Measurements from ENCODE around the gene BET1L.
A peak's percentile ranks its signal among the peaks of the same experiment; 100 is the strongest.
"Not testable (repeated sequence)": the region's sequence is repeated elsewhere in the genome, so short reads cannot be mapped to it uniquely, and the experiment has no call there.

The BET1L gene, protein sequence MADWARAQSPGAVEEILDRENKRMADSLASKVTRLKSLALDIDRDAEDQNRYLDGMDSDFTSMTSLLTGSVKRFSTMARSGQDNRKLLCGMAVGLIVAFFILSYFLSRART

DNA sequence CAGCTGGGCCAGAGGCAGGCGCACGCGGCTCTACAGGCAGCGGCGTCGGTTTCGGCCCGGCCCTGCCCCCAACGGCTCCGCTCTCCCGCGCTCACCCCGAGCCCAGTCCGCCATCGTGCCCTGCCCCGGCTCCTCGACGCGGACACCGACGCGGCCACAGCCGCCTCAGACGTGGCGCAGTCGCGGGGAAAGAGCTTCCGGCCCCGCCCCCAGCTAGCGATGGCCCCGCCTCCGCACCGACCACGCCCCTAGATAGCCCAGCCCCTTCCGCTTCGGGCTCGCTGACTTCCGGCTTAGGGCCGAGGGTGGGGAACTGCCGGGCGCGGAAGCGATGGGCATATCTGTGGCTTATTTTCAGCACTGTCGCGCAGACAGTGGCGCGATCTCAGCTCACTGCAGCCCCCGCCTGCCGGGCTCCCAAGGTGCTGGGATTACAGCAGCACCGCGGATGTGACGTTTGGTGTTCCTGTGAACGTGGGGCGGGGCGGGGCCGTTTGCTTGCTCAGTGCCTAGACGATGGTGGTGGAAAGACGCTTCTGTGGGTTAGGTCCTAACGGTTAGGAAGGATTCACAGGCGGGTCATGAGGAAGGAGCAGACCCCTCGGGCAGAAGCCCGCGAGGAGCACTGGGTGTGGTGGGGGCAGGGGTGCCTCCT is at the start of gene BET1L, which contains the start of gene RIC8A:
TSS of gene BET1L (minus strand) at position 192 of the 655 bp plus-strand sequence. CDS start at position 114, 78 bp downstream.
TSS of gene RIC8A (plus strand) at position 501 of the 655 bp plus-strand sequence. CDS start 1,147 bp downstream, outside the sequence.
- peak; percentile 97 for DNase-seq (ENCODE audit: low spot score)

DNA sequence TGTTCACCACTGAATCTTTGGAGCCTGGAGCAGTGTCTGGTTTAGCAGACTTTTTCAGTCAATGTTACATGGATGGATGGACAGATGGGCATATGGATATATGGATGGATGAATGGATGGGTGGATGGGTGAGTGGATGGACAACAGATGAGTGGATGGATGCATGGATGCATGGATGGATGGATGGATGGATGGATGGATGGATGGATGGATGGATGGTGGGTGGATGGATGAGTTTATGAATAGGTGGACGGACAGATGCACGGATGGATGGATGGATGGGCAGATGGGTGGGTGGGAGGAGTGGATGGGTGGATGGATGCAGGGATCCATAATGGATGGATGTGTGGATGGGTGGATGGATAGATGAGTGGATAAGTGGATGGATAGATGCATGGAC is 48.6 kb upstream of the BET1L start:
- DNase-seq (ENCODE audit: low spot score): no peak

DNA sequence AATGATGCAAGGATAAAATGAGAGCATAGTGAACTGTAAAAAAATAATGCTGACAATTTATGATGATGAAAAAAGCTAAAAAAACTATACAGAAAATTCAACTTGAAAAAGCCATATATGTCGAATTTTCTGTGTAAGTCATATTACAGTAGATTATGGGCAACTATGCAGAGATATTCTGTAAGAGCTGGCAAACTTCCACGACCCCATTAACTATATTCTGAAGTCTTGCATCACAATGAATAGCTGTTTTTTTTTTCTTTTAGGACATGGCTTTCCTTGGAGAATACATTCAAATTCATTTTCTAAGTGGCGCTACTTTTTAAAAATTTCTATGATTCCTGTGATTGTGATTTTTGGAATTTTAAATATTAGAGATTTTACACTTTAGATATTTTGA is 48.0 kb upstream of the BET1L start:
- DNase-seq (ENCODE audit: low spot score): no peak

DNA sequence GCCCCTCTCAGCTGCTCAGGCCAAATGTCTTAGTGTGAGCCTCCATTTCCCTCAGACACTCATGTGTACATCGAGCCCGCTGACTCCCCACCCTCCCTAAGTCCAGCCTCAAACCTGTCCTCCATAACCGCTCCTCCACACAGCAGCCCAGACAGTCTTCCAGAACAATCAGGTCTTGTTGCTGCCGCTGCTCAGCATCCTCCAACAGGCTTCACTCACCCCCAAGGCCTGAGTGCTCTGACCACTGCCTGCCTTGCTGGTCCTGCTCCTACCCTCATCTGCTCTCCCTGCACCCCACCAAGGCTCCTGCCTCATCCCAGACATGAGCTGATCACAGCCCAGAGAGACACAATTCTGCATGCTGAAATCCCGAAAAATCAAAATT is 46.7 kb upstream of the BET1L start:
- no peak for DNase-seq (ENCODE audit: low spot score)

DNA sequence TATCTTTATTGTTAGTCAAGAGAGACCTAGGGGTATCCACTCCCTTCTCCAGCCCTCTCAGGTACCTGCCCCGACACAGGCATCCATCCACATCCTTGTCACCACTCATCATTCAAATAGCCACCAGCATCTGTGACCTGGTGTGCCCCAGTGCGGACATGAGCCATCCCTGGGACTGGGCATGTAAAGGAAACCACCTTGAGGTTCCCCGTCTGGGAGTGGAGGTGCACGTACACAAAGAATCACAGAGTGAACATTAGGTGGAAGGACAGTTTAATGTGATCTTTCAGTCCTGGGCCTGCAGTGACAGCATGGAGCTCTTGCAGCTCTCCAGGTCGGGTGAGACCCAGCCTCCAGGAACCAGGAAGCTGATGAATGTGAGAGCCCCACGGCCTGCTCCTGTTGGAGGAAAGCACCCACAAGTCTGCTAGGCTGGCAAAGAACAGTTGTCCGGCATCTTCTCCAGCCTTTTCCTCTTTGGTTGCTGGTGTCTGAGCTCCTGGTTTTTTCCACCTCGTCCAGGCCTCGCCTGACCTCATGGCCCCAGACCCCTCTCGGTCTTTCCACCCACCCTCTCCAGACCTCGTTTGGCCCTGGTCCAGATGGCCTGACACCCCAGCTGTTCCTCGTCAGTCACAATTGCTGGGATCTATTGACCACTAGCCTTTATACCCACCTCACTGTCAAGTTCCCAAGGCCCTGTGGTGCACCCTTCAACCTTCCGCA is 46.1 kb upstream of the BET1L start:
- no peak for DNase-seq (ENCODE audit: low spot score)

DNA sequence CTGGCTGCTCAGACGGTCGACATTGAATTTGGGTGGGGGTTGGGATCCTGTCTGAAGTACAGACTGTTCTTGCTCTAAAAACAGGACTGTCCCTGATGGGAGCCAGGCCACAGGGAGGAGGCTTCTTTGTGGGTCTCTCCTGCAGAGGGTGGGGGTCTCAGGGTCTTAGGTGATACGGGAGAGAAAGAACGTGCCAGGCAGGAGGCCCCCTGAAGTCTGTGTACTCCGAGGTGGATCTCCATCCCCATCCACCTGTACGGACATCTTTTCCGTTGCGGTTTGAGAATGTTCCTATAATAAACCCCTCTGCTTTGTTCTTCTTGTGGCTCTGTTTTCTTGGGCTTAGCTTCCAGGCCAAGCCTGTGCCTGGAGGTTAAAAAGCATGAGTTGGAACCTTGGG is 45.5 kb upstream of the BET1L start:
- DNase-seq (ENCODE audit: low spot score): no peak

DNA sequence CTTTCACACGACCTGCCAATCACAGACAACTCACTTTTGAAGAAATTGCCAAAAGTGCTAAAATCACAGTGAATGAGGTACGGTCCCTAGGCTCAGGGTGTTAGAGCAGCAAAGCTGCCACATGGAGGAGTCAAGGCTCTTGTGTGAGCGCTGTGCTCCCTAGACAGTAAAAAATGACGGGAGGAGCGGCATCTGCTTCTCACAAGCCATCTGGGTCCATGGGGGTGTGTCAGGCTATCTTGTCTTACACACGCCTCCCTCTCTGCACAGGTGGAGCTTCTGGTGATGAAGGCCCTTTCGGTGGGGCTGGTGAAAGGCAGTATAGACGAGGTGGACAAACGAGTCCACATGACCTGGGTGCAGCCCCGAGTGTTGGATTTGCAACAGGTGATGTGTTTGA is 44.4 kb upstream of the BET1L start:
- no peak for DNase-seq (ENCODE audit: low spot score)

DNA sequence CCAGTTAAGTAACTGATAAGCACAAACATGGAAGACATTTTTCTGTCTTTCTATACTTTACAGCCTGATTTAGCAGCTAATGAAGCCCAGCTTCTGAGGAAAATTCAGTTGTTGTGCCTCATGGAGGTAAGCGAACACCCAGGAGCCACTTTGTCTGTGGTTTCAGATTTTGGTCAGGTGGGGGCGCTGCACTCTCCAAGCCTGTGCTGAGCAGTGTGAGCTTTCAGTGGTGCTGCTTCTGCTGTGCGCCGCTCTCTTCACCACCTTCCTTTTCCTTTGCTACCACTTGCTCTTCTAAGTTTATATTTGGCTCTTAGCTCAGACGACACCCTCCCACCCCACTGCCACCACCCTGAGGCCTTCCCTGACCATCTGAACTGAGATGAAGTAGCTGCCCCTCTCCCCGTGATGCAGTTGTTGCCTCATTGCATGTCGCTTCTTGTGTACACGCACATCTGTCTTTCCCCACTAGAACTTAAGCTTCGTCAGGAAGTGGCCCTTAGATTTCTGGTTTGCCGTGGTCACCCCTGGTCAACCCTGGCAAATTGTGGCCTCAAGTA is 43.6 kb upstream of the BET1L start:
- peak; percentile 67 for DNase-seq (ENCODE audit: low spot score)

DNA sequence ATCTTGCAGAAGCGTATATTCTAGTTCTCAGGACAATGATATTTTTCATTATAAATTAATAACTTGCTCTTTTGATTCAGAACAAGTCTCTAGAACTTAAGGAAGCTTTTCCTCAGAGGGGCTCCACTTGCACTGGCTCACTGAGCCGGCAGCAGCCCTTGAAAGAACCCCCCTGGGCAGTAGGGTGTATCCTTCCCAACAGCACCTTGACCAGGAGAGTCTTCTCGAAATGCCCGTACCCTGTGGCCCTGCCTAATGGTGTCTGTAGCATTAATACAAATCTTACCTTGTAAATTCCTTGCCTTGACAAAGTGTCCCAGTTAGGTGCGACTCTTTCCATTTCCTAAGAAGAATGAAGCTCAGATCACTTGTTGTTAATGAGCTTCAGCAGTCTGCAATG is 43.1 kb upstream of the BET1L start:
- DNase-seq (ENCODE audit: low spot score): no peak

DNA sequence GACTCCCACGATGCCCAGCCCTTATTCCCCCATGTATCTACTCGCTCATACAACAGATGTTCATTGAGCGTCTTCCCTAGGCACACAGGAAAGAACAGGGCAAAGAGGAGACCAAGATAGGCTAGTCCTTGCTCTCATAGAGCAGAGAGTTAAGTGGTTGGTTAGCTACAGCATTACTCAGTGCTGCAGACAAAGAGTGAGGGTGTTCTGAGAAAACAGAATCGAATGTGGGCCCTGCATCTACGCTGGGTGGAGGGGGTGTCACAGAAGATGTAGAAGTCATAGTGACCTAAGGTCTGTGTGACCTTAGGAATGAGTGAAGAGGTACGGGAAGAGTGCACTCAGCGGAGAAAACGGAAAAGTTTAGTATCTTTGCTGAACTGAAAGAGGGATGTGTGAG is 41.9 kb upstream of the BET1L start:
- no peak for DNase-seq (ENCODE audit: low spot score)

DNA sequence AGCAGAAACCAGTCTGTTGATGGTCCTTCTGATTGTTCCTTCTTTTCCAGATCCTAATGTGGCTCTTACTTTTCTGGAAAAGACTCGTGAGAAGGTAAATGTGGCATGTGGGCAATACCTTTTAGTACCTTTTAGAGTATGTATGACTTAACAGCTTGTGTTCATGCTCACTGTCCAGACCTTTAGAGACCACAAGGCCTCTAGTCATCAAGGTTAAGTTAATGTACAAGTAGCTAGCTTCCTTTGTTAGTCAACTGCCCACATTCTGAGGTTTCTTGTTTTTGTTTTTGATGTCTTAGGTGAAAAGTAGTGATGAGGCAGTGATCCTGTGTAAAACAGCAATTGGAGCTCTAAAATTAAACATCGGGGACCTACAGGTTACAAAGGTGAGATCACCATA is 37.2 kb upstream of the BET1L start:
- DNase-seq (ENCODE audit: low spot score): no peak

DNA sequence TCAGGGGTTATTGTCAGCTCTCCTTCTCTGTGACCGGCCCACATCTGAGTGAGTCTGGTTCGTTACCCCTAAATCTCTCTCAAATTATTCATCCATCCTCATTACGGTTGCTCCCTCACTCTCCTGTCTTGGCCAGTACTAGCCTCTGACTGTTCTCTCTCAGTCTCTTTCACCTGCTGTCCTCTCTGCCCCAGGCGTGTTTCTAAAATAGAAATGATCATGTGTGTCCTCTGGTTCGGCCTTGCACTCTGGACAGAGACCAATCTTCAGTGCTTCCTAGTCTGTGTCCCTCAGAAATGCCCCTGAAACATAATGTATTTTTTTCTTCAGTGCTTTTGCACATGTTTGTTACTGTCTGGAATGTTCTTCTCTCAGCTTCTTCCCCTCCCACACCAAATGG is 34.4 kb upstream of the BET1L start:
- no peak for DNase-seq (ENCODE audit: low spot score)

DNA sequence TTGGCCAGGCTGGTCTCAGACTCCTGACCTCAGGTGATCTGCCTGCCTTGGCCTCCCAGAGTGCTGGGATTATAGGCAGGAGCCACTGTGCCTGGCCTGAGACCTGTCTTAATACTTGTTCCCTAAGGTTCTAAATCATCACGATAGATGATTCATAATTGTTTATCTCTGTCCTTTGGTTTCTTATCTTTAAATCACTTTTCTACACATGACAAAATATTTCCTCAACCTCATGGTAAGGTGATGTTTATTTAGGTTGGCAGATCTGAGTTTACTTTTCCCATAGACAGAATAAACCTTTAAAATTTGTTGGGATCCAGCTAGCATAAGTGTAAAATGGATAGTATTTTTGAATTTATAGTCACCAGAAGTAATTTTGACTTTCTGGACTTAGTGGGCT is 33.1 kb upstream of the BET1L start:
- DNase-seq (ENCODE audit: low spot score): no peak

DNA sequence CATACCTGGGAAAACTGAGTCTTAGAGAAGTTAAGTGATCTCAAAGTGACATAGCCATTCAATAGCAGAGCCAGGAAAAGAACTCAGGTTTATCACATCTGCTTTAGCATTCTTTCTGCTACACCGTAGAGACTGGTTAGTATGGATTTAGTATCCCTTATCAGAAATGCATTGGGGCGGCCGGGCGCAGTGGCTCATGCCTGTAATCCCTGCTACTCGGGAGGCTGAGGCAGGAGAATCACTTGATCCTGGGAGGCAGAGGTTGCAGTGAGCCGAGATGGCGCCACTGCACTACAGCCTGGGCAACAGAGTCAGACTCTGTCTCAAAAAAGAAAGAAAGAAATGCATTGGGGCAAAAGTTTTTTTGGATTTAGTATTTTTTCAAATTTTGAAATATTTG is 31.1 kb upstream of the BET1L start:
- DNase-seq (ENCODE audit: low spot score): not testable (repeated sequence)

DNA sequence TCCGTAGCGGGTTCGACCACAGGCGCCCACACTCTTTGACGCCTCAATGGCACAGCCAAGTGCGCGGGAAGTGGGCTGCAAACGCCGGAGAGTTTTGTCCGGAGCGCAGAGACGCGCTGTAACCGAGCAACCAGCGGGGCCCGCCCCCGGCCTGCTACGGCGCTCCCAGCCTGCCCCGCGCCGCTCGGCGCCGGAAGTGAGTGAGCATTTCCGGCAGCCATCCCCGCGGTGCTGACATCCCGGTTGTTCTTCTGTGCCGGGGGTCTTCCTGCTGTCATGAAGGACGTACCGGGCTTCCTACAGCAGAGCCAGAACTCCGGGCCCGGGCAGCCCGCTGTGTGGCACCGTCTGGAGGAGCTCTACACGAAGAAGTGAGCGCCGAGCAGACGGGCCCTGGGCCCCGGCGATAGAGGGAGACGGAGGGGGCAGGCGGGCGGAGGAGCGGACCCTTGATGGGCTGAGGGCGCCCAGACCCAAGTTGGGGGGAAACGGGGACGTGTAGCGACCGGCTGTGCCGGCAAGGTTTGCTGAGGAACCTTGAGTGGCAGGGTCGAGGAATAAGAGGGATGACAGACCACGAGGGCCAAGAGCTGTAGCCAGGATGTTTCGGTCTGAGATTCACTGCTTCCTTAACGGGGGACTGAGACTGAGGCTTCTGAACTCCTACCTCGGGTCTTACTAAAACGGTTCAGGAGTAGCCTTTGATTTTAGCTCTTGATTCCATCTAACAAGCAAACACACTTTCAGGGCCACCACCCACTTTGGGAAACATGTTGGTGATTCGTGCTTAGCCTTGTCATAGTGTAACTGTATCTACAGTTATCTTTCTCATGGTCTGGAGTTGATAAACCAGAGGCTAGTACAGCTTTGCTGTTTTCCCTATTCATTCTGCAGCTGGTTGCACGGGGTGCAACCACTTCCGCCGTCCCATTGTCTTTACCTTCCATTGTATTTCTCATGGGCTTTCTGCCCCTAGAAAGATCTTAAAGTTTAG is 29.9 kb upstream of the BET1L start, which contains the start of gene PSMD13:
TSS of gene PSMD13 (plus strand) at position 203 of the 994 bp plus-strand sequence. CDS start at position 277, 74 bp downstream.
- peak; percentile 97 for DNase-seq (ENCODE audit: low spot score)

DNA sequence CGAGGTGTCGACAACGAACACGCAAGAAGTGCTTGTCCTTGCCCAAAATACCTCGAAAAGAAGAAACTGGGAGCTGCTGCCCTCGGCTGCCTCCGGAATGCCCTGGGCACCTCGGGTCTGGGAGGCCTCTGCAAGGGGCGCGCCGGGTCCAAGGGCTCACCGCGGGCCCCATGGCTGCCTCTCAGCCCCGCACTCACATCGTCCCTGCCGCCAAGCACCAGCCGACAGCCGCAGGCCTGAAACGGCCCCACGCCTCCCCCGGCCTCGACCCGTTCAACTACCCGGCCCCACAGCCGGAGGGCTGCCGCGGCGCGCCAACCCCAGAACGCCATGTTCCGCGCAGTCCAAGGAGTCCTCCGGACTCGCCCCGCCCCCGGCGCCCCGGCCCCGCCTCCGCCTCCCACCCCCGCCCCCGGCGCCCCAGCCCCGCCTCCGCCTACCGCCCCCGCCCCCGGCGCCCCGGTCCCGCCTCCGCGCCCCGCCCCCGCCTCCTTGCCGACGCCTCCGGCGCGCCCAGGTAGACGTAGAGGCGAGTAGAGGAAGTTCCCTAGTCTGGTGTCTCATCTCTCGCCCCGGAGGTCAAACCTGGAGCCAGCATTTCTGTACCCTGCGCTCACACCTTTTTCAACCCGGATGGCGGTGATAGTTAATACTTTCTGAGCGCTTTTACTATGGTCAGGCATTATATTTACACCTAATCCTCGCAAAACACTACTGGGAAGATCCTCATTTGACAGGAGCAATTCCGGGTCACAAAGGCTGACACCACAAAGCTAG is 29.0 kb upstream of the BET1L start, which contains the start of gene SIRT3:
TSS of gene SIRT3 (minus strand) at position 346 of the 777 bp plus-strand sequence. CDS start at position 332, 14 bp downstream.
- peak; percentile 98 for DNase-seq (ENCODE audit: low spot score)

DNA sequence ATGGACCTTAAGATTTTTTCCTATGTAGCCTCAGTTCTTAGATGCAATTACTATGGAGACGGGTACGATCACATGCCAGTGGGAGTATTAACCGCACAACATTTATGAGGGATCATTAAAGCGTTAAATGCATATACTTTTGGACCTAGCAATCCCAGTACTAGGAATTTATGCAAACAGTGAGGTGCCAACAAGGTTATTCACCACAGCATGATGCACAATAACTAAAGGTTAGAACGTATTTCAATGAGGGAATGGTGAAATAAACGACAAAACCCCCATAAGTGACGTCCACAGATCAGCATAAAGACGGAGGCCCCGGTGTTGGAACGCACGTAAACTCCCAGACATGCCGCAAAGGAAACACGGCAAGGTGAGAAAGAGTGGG is 28.4 kb upstream of the BET1L start:
- DNase-seq (ENCODE audit: low spot score): no peak

DNA sequence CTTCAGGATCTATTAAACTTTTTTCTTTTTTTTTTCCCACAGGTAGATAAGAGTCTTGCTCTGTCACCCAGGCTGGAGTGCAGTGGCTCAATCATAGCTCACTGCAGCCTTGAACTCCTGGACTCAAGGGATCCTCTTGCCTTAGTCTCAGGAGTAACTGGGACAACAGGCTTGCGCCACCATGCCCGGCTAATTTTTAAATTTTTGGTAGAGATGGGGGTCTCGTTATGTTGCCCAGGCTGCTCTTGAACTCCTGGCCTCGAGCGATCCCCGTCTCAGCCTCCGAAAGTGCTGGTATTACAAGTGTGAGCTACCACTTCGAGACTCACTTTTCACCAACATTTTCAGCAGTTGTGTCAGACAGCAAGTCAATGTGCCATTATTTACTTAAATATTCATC is 28.0 kb upstream of the BET1L start:
- DNase-seq (ENCODE audit: low spot score): no peak

DNA sequence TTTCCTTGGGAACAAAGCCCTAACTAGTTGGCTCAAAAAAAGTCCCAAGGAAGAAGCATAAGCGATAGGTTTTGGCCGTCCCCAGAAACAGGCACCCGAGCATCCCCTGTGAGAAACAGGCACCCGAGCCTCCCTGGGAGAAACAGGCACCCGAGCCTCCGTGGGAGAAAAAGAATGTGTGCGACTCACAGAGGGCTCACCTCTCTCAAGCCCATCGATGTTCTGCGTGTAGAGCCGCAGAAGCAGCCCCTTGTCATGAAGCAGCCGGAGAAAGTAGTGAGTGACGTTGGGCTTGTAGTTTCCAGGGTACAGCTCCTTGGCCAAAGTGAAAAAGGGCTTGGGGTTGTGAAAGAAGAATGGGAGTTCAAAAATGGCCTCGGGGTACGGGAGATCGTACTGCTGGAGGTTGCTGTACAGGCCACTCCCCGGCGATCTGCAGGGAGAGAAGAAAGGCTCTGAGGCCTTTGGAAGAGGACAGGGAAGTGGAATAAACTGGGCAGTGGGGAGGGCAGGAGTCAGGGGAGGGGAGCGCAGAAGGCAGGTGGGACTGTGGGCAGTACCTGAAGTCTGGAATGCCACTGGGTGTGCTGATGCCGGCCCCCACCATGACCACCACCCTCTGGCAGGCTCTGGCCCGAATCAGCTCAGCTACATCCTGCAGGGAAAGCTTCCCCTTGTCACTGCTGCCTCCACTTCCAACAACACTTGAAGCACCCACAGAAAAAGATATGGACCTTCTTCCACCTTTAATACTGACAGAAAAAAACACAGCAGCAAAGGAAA is 25.8 kb upstream of the BET1L start:
- DNase-seq (ENCODE audit: low spot score): no peak

DNA sequence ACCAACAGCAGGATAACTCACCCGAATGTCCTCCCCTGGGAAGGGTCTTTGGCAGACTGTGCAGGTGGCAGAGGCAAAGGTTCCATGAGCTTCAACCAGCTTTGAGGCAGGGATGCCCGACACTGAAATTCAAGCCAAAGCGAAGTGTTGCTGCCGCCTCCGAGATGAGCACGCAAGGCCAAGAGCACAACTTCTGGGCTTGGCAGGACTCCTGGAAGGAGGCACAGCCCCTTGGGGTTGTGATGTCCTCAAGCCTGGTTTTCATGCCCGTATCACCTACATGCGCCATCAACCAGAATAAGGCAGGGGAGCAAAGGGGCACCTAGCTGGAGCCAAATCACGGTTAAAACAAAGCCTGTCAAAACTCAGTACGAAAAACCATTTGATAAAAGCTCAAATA is 23.2 kb upstream of the BET1L start:
- no peak for DNase-seq (ENCODE audit: low spot score)
